ENCODE results near the gene FOXJ3. TPM values are rescaled to one million over a fixed set of nuclear protein-coding genes. Genes with fewer than 3 reads are reported as not detected.

Gene FOXJ3
- total RNA-seq, 1 experiment from 2014 or later = 51.1 TPM

DNA sequence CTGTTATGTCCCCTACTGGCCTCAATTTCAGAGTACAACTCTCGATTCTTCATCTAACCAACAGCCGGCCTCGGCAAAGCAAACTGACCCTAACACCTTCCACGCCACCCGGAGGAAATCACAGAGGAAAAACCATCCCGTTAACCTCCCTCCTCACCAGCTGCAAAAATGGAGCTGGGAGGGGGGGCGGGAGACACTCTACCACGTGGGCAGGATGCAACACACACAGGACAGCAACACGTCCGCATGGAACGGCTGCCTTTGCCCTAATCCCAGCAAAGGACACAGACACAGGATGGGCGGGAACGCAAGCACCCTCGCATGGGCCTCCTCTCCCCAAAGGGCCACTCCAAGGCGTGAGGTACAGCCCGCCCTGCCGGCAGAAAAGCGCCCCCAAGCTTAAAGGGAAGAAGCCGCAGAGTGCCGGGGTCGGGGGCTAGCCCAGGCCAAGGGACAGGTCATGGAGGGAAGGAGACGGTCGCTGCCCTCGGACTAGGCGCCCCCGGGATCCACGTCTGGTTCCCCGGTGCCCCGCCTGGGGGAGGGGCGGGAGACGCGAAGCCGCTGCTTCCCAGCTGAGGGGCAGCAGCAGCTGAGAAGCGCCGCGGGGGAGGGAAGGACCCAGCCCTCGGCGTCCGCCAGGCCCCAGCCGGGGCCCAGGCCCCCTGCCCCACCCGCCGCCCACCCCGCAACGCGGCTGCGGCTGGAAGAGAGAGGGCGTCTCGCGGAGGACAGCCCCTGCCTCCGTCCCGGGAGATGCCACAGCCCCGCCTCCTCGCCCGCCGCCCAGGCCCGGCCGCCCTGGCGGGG is 590 bp downstream of the FOXJ3 start:
- RAD21 ChIA-PET (ENCODE audit: low non-redundant PET in 1 of 2, low total read pairs in 2 of 2, uncharacterized antibody in 2 of 2, unreplicated experiment in 2 of 2) = no interaction called here
- Histone ChIP-seq H3K4me1 (ENCODE audit: control insufficient read depth in 1 of 2, insufficient read depth in 2 of 2, low read length in 2 of 2) (peaks cover 0 to 15% of the 10 kb centered on the region in 2 experiments; a peak in 3 of 4 replicates), H3K9me2 (ENCODE audit: insufficient read depth) (no peaks in the 10 kb centered on the region), H4K20me1 (ENCODE audit: insufficient read depth) (peaks cover 19% of the 10 kb centered on the region), H3K4me3 (replicated peaks in 1 of 2; ENCODE audit: low read depth in 1 of 2, low read length in 2 of 2) (peak overlapping the region; percentile 64 to 95), H2AFZ (ENCODE audit: low read depth, low read length, poor library complexity, severe bottlenecking) (no peak overlapping the region), H3K36me3 (ENCODE audit: control insufficient read depth in 1 of 2, insufficient read depth in 2 of 2, low read length in 2 of 2) (no peaks in the 10 kb centered on the region), H3K27me3 (ENCODE audit: insufficient read depth, low read length) (no peaks in the 10 kb centered on the region), H3K9ac (ENCODE audit: low read length) (peak overlapping the region; percentile 71), H3K4me2 (ENCODE audit: low read length) (peak overlapping the region; percentile 81), H3K9me3 (ENCODE audit: control insufficient read depth in 1 of 2, insufficient read depth in 1 of 2, low read depth in 1 of 2, low read length in 2 of 2) (no peaks in the 10 kb centered on the region), H3K79me2 (ENCODE audit: insufficient read depth, low read length) (peaks cover 60% of the 10 kb centered on the region), H3K27ac (ENCODE audit: low read depth, low read length) (peak overlapping the region; percentile 85)
- ATAC-seq (peak; percentile 72), DNase-seq (ENCODE audit: low read depth, low spot score) (peak; percentile 31)
- BruUV-seq (replicated peaks) = no TSS peak
- CTCF ChIA-PET = no interaction called here
- intact Hi-C loops (cut with micrococcal nuclease) = loop anchor here (5.0 kb wide), 1 partner anchor 123 kb away; the partner anchor contains the start of genes PPCS and ZMYND12
- TF ChIP-seq EGR1 (IDR thresholded peaks at IDR 0.05; ENCODE audit: low read depth) = no peak
- no peak for TF ChIP-seq EZH2phosphoT487 (IDR thresholded peaks at IDR 0.05; ENCODE audit: borderline replicate concordance)
- TF ChIP-seq SIN3A (IDR thresholded peaks at IDR 0.05; ENCODE audit: low read depth) = peak; percentile 26; the same call in 1 of the 2 replicates
- no peak for TF ChIP-seq POLR2A (IDR thresholded peaks at IDR 0.05; ENCODE audit: borderline replicate concordance, extremely low read depth, insufficient read depth, insufficient read length)
- peak; percentile 91 for TF ChIP-seq MAX (IDR thresholded peaks at IDR 0.05)
- TF ChIP-seq, protein P1, sequence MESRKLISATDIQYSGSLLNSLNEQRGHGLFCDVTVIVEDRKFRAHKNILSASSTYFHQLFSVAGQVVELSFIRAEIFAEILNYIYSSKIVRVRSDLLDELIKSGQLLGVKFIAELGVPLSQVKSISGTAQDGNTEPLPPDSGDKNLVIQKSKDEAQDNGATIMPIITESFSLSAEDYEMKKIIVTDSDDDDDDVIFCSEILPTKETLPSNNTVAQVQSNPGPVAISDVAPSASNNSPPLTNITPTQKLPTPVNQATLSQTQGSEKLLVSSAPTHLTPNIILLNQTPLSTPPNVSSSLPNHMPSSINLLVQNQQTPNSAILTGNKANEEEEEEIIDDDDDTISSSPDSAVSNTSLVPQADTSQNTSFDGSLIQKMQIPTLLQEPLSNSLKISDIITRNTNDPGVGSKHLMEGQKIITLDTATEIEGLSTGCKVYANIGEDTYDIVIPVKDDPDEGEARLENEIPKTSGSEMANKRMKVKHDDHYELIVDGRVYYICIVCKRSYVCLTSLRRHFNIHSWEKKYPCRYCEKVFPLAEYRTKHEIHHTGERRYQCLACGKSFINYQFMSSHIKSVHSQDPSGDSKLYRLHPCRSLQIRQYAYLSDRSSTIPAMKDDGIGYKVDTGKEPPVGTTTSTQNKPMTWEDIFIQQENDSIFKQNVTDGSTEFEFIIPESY (IDR thresholded peaks at IDR 0.05; ENCODE audit: extremely low read depth, insufficient replicate concordance, low read length) = no peak
- no peak for TF ChIP-seq REST (IDR thresholded peaks at IDR 0.05; ENCODE audit: low read depth)
- POLR2A ChIA-PET = interaction anchor here (1.3 kb wide), 1 partner anchor 18 kb away, joined by 4 read pairs; no protein-coding TSS in a partner anchor
